HepG2 (cell line): Measurements from ENCODE around the gene KCNAB2. TPM values are rescaled to one million over a fixed set of nuclear protein-coding genes. Genes with fewer than 3 reads are reported as not detected.
A peak's percentile ranks its signal among the peaks of the same experiment; 100 is the strongest.

Source experiments
- ARID5B ChIP-seq: IDR thresholded peaks from 2 replicates; pipeline ENCODE4 v1.4.0; 2020; ENCODE audit warnings: mild to moderate bottlenecking, missing genetic modification reagents
- CEBPG ChIP-seq: IDR thresholded peaks from 2 replicates; pipeline ENCODE4 v1.6.1; 2016
- ETS1 ChIP-seq: sonication (generic); formaldehyde crosslinking; IDR thresholded peaks from 2 replicates; pipeline ENCODE4 v1.4.0; 2020; ENCODE audit warnings: missing genetic modification reagents
- MATR3 ChIP-seq: sonication (generic); formaldehyde crosslinking; IDR thresholded peaks from 2 replicates; pipeline ENCODE4 v1.4.0; 2020; ENCODE audit warnings: missing genetic modification reagents
- MBNL3 ChIP-seq: fragments of 250-450 bp; sonication (Bioruptor Pico); conservative IDR thresholded peaks from 2 replicates; pipeline ENCODE4 v1.8.0; 2022; ENCODE audit warnings: mild to moderate bottlenecking, inconsistent platforms
- MED1 ChIP-seq: sonication (generic); formaldehyde crosslinking; IDR thresholded peaks from 2 replicates; pipeline ENCODE4 v1.4.0; 2020; ENCODE audit warnings: missing genetic modification reagents
- MLLT10 ChIP-seq: sonication (generic); formaldehyde crosslinking; IDR thresholded peaks from 2 replicates; pipeline ENCODE4 v1.4.0; 2020; ENCODE audit warnings: missing genetic modification reagents
- REL ChIP-seq: sonication (generic); formaldehyde crosslinking; conservative IDR thresholded peaks from 2 replicates; pipeline ENCODE4 v1.8.0; 2022; ENCODE audit warnings: mild to moderate bottlenecking, missing genetic modification reagents, moderate library complexity
- SIN3B ChIP-seq: fragments of 150-350 bp; IDR thresholded peaks from 2 replicates; pipeline ENCODE4 v1.6.1; 2014; ENCODE audit warnings: low read length
- SMAD1 ChIP-seq: sonication (generic); formaldehyde crosslinking; IDR thresholded peaks from 2 replicates; pipeline ENCODE4 v1.4.0; 2020; ENCODE audit warnings: missing genetic modification reagents, low read depth, mild to moderate bottlenecking, borderline replicate concordance
- XBP1 ChIP-seq: sonication (generic); formaldehyde crosslinking; IDR thresholded peaks from 2 replicates; pipeline ENCODE4 v1.5.0; 2020; ENCODE audit warnings: missing genetic modification reagents
- ZBTB42 ChIP-seq: sonication (generic); formaldehyde crosslinking; IDR thresholded peaks from 2 replicates; pipeline ENCODE4 v1.5.0; 2020; ENCODE audit warnings: mild to moderate bottlenecking, missing genetic modification reagents
- ZFAT ChIP-seq: sonication (generic); formaldehyde crosslinking; conservative IDR thresholded peaks from 2 replicates; pipeline ENCODE4 v1.8.1; 2023; ENCODE audit warnings: missing genetic modification reagents, inconsistent platforms
- ZFP62 ChIP-seq: sonication (generic); formaldehyde crosslinking; IDR thresholded peaks from 2 replicates; pipeline ENCODE4 v1.4.0; 2020; ENCODE audit warnings: missing genetic modification reagents
- ZKSCAN1 ChIP-seq: fragments of 150-350 bp; IDR thresholded peaks from 2 replicates; pipeline ENCODE4 v1.6.1; 2014; ENCODE audit warnings: low read length
- ZNF326 ChIP-seq: sonication (generic); formaldehyde crosslinking; IDR thresholded peaks from 2 replicates; pipeline ENCODE4 v1.4.0; 2020; ENCODE audit warnings: missing genetic modification reagents, borderline replicate concordance
- ZNF382 ChIP-seq: sonication (generic); formaldehyde crosslinking; IDR thresholded peaks from 2 replicates; pipeline ENCODE4 v1.5.0; 2020; ENCODE audit warnings: missing genetic modification reagents, mild to moderate bottlenecking, borderline replicate concordance
- ZNF549 ChIP-seq: sonication (generic); formaldehyde crosslinking; IDR thresholded peaks from 2 replicates; pipeline ENCODE4 v1.5.0; 2020; ENCODE audit warnings: missing genetic modification reagents
- ZNF569 ChIP-seq: sonication (generic); formaldehyde crosslinking; IDR thresholded peaks from 2 replicates; pipeline ENCODE4 v1.5.0; 2020; ENCODE audit warnings: mild to moderate bottlenecking, missing genetic modification reagents, moderate library complexity, borderline replicate concordance
- ZNF589 ChIP-seq: sonication (generic); formaldehyde crosslinking; conservative IDR thresholded peaks from 2 replicates; pipeline ENCODE4 v1.8.0; 2022; ENCODE audit warnings: mild to moderate bottlenecking, moderate library complexity, missing genetic modification reagents
- ZNF615 ChIP-seq: sonication (generic); formaldehyde crosslinking; IDR thresholded peaks from 2 replicates; pipeline ENCODE4 v1.5.0; 2020; ENCODE audit warnings: mild to moderate bottlenecking, missing genetic modification reagents, borderline replicate concordance
- ZNF792 ChIP-seq: IDR thresholded peaks from 2 replicates; pipeline ENCODE4 v1.6.1; 2016
- ZSCAN30 ChIP-seq: sonication (generic); formaldehyde crosslinking; IDR thresholded peaks from 2 replicates; pipeline ENCODE4 v1.5.0; 2020; ENCODE audit warnings: mild to moderate bottlenecking, missing genetic modification reagents
- polyA plus RNA-seq, 8 experiments: library from polyadenylated mRNA; depleted of rRNA in 3 of 8; stranded (reverse) in 7 of 8; unstranded in 1 of 8; fragments of >200 nt; fragmentation: Illumina TruSeq in 4 of 8; extraction: Trizol in 4 of 8; gene quantifications; 2 replicates each; pipeline versions ENCODE4 v1.2.1 to v1.2.3, GENCODE V29; 2011 to 2016; ENCODE audit warnings: low read depth in 4 of 8, missing spikeins in 1 of 8, mixed read lengths in 1 of 8; ENCODE audit not compliant: insufficient read depth in 1 of 8
- total RNA-seq, 5 experiments: library from RNA; depleted of rRNA; stranded (reverse); fragments of >200 nt; fragmentation: Illumina TruSeq; extraction: Trizol; gene quantifications; 2 replicates each; pipeline ENCODE4 v1.2.3, GENCODE V29; 2016; ENCODE audit warnings: low read depth in 1 of 5
- TF ChIP-seq, protein P1 (sequence below): sonication (generic); formaldehyde crosslinking; IDR thresholded peaks from 2 replicates; pipeline ENCODE4 v1.5.0; 2020; ENCODE audit warnings: missing genetic modification reagents, mild to moderate bottlenecking, borderline replicate concordance
- TF ChIP-seq, protein P2 (sequence below): sonication (generic); formaldehyde crosslinking; IDR thresholded peaks from 2 replicates; pipeline ENCODE4 v1.5.0; 2020; ENCODE audit warnings: mild to moderate bottlenecking, missing genetic modification reagents

The KCNAB2 gene
- total and polyA plus RNA-seq, 2 of the 13 experiments (the other 11 are each of a cell fraction or from before 2014, with no cell fraction given), result 6.2 to 8.8 TPM

DNA sequence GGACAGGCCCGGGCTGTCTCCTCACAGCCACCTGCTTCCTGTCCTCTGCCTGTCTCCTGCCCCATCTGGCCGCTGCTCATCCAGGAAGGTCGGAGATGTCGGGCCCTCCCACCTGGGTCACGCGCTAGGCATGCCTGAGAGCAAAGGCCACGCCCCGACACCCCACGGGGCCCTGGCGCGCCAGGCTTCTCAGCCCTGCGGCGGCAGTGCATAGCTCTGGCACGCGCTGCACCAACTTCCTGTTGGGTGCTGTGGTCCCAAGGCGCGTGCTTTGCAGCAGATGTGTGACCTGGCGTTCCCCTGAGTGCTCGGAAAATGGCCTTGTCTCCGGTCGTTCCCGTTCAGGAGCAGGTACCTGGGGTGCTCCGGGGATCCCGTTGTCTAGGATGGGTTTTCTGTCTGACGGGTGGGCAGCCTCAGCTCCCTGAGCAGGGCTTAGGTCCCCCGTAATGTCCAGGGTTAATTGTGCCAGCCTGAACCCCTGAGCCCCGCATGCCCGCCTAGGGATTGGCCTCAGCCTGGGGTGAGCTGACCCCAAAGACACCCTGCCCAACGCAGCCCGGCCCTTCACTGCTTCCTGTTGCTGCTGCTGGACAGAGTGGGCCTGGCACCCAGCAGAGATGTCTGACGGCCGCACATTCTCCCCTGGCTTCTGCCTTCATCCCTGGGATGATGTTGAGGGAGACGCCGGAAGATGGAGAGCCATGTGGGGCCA, 19.4 kb upstream of the KCNAB2 start (continued):
- TF ChIP-seq, protein P1, sequence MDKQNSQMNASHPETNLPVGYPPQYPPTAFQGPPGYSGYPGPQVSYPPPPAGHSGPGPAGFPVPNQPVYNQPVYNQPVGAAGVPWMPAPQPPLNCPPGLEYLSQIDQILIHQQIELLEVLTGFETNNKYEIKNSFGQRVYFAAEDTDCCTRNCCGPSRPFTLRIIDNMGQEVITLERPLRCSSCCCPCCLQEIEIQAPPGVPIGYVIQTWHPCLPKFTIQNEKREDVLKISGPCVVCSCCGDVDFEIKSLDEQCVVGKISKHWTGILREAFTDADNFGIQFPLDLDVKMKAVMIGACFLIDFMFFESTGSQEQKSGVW (CRISPR knock-in tag), result no peak
- no peak for TF ChIP-seq SIN3B
- TF ChIP-seq REL (CRISPR knock-in tag), result 0 out of 2 replicates have a peak, but pooled peaks have one; percentile 18
- no peak for TF ChIP-seq MLLT10 (CRISPR knock-in tag)
- peak; percentile 53; the same call in 1 of the 2 replicates for TF ChIP-seq ARID5B (CRISPR knock-in tag)
- peak; percentile 70 for TF ChIP-seq MED1 (CRISPR knock-in tag)
- TF ChIP-seq MBNL3, result no peak
- TF ChIP-seq ZNF326 (CRISPR knock-in tag), result no peak
- TF ChIP-seq ZBTB42 (CRISPR knock-in tag), result no peak
- TF ChIP-seq ZNF382 (CRISPR knock-in tag), result no peak
- TF ChIP-seq ZNF569 (CRISPR knock-in tag), result no peak
- TF ChIP-seq ZNF589 (CRISPR knock-in tag), result no peak
- no peak for TF ChIP-seq ZNF615 (CRISPR knock-in tag)
- TF ChIP-seq MATR3 (CRISPR knock-in tag), result no peak
- no peak for TF ChIP-seq ZFP62 (CRISPR knock-in tag)
- TF ChIP-seq ZKSCAN1, result no peak
- no peak for TF ChIP-seq XBP1 (CRISPR knock-in tag)
- TF ChIP-seq ZFAT (CRISPR knock-in tag), result 0 out of 2 replicates have a peak, but pooled peaks have one; percentile 23
- TF ChIP-seq ZNF549 (CRISPR knock-in tag), result no peak
- TF ChIP-seq, protein P2, sequence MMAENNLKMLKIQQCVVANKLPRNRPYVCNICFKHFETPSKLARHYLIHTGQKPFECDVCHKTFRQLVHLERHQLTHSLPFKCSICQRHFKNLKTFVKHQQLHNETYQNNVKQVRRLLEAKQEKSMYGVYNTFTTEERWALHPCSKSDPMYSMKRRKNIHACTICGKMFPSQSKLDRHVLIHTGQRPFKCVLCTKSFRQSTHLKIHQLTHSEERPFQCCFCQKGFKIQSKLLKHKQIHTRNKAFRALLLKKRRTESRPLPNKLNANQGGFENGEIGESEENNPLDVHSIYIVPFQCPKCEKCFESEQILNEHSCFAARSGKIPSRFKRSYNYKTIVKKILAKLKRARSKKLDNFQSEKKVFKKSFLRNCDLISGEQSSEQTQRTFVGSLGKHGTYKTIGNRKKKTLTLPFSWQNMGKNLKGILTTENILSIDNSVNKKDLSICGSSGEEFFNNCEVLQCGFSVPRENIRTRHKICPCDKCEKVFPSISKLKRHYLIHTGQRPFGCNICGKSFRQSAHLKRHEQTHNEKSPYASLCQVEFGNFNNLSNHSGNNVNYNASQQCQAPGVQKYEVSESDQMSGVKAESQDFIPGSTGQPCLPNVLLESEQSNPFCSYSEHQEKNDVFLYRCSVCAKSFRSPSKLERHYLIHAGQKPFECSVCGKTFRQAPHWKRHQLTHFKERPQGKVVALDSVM, result no peak
- no peak for TF ChIP-seq CEBPG (CRISPR knock-in tag)
- no peak for TF ChIP-seq SMAD1
- TF ChIP-seq ZNF792 (CRISPR knock-in tag), result no peak
- peak; percentile 69; the same call in 1 of the 2 replicates for TF ChIP-seq ZSCAN30 (CRISPR knock-in tag)
- no peak for TF ChIP-seq ETS1 (CRISPR knock-in tag)
